Hepatocyte (in vitro differentiated cells): ENCODE results near the gene NF2.

ENCODE experiments used
- EZH2 ChIP-seq: fragments of 200-600 bp; sonication (generic); IDR thresholded peaks from 2 replicates; pipeline ENCODE4 v1.6.1; 2016; ENCODE audit warnings: antibody characterized with exemption, mild to moderate bottlenecking, borderline replicate concordance
- EZH2phosphoT487 ChIP-seq: fragments of 200-600 bp; sonication (generic); IDR thresholded peaks from one replicate; pipeline ENCODE4 v1.6.1; 2018; ENCODE audit warnings: antibody characterized with exemption, mild to moderate bottlenecking, low read depth, moderate library complexity; ENCODE audit not compliant: unreplicated experiment, severe bottlenecking
- TF ChIP-seq, protein P1 (sequence below): fragments of 200-600 bp; sonication (generic); IDR thresholded peaks from 2 replicates; pipeline ENCODE4 v1.5.1; 2016; ENCODE audit warnings: antibody characterized with exemption, mild to moderate bottlenecking; ENCODE audit not compliant: poor library complexity

DNA sequence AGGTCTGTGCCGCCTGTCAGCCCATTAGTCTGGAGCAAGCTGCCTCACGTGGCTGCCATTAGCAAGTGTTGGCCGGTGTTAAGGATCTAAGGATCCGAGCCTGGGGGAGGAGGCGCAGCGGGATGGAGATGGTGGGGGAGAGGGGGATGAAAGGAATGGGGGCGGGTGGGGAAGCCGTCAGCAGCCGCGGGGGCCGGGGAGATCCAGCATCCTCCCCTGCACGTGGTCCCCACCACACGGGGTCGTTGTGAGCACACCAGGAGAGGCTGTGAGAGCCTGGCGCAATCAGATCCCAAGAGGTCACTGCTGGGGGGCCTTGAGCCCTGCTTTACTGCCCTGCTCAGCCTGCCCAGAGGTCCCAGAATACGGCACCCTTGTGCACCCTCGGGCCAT is 123.7 kb downstream of the NF2 start:
- TF ChIP-seq, protein P1, sequence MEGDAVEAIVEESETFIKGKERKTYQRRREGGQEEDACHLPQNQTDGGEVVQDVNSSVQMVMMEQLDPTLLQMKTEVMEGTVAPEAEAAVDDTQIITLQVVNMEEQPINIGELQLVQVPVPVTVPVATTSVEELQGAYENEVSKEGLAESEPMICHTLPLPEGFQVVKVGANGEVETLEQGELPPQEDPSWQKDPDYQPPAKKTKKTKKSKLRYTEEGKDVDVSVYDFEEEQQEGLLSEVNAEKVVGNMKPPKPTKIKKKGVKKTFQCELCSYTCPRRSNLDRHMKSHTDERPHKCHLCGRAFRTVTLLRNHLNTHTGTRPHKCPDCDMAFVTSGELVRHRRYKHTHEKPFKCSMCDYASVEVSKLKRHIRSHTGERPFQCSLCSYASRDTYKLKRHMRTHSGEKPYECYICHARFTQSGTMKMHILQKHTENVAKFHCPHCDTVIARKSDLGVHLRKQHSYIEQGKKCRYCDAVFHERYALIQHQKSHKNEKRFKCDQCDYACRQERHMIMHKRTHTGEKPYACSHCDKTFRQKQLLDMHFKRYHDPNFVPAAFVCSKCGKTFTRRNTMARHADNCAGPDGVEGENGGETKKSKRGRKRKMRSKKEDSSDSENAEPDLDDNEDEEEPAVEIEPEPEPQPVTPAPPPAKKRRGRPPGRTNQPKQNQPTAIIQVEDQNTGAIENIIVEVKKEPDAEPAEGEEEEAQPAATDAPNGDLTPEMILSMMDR: peak; percentile 56
- no peak for TF ChIP-seq EZH2
- TF ChIP-seq EZH2phosphoT487: no peak
